ENCODE measurements around the gene ATP9B. TPM values are rescaled to one million over a fixed set of nuclear protein-coding genes. Genes with fewer than 3 reads are reported as not detected.

The ATP9B gene
- total and polyA plus RNA-seq, 10 of the 15 experiments (the other 5 are each of a cell fraction or from before 2014, with no cell fraction given), result 0.74 to 20.7 (median 12.9) TPM

DNA sequence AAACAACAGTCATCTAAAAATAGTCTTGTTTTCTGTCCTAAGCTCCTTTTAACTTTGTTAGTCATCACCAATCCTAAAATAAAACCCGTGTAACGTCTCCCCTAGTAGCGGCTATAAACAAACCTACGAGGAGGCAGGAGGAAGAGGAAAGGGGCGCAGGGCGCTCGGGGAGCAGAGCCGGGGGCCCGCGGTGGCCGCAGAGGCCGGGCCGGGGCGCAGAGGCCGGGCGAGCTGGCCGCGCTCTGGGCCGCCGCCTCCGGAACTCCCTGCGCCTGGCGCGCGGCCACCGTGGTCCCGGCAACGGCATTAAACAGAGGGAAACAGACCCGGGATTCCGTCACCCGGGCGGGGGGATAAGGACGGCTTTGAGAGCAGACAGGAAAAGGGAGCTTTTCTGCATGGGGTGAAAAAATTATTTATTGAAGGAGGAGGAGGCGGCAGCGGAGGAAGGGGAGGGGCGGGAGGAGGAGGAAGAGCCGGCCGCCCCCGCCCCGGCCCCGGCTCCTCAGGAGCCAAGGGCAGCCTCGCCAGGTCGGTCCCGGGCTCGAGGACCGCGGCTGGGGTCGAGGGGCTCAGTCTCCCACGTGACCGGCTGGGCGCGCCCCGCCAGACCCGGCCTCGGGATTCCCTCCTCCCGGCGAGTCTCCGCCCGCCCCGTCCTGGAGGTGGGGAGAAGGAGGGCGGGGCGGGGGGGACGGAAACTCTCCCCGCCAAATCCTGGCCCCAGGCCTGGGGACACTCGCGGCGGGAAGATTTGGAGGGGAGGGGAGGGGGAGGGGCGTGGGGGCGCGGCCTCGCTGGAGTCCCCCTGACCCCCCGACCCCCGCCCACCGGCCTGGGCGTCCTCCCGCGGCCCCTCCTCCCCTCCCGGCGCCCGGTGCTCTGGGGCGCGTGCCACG lies 324.7 kb downstream of the ATP9B start (continued):
- TF ChIP-seq, protein P1, sequence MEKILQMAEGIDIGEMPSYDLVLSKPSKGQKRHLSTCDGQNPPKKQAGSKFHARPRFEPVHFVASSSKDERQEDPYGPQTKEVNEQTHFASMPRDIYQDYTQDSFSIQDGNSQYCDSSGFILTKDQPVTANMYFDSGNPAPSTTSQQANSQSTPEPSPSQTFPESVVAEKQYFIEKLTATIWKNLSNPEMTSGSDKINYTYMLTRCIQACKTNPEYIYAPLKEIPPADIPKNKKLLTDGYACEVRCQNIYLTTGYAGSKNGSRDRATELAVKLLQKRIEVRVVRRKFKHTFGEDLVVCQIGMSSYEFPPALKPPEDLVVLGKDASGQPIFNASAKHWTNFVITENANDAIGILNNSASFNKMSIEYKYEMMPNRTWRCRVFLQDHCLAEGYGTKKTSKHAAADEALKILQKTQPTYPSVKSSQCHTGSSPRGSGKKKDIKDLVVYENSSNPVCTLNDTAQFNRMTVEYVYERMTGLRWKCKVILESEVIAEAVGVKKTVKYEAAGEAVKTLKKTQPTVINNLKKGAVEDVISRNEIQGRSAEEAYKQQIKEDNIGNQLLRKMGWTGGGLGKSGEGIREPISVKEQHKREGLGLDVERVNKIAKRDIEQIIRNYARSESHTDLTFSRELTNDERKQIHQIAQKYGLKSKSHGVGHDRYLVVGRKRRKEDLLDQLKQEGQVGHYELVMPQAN (conservative IDR thresholded peaks at IDR 0.05), result 0 out of 2 replicates have a peak, but pooled peaks have one; percentile 36
- TF ChIP-seq SUPT20H (IDR thresholded peaks at IDR 0.05; ENCODE audit: borderline replicate concordance, control insufficient read depth, low read depth, low read length), result no peak
- TF ChIP-seq, protein P2, sequence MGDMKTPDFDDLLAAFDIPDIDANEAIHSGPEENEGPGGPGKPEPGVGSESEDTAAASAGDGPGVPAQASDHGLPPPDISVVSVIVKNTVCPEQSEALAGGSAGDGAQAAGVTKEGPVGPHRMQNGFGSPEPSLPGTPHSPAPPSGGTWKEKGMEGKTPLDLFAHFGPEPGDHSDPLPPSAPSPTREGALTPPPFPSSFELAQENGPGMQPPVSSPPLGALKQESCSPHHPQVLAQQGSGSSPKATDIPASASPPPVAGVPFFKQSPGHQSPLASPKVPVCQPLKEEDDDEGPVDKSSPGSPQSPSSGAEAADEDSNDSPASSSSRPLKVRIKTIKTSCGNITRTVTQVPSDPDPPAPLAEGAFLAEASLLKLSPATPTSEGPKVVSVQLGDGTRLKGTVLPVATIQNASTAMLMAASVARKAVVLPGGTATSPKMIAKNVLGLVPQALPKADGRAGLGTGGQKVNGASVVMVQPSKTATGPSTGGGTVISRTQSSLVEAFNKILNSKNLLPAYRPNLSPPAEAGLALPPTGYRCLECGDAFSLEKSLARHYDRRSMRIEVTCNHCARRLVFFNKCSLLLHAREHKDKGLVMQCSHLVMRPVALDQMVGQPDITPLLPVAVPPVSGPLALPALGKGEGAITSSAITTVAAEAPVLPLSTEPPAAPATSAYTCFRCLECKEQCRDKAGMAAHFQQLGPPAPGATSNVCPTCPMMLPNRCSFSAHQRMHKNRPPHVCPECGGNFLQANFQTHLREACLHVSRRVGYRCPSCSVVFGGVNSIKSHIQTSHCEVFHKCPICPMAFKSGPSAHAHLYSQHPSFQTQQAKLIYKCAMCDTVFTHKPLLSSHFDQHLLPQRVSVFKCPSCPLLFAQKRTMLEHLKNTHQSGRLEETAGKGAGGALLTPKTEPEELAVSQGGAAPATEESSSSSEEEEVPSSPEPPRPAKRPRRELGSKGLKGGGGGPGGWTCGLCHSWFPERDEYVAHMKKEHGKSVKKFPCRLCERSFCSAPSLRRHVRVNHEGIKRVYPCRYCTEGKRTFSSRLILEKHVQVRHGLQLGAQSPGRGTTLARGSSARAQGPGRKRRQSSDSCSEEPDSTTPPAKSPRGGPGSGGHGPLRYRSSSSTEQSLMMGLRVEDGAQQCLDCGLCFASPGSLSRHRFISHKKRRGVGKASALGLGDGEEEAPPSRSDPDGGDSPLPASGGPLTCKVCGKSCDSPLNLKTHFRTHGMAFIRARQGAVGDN (IDR thresholded peaks at IDR 0.05), result 0 out of 2 replicates have a peak, but pooled peaks have one; percentile 19
- no peak for TF ChIP-seq BMI1 (IDR thresholded peaks at IDR 0.05; ENCODE audit: borderline replicate concordance)
- TF ChIP-seq IKZF1 (conservative IDR thresholded peaks at IDR 0.05), result peak; percentile 50
- 0 out of 2 replicates have a peak, but pooled peaks have one; percentile 66 for TF ChIP-seq NFXL1 (IDR thresholded peaks at IDR 0.05; ENCODE audit: borderline replicate concordance)
- TF ChIP-seq GATAD2B (conservative IDR thresholded peaks at IDR 0.05; ENCODE audit: low read depth), result peak; percentile 25; the same call in 1 of the 2 replicates
- no peak for TF ChIP-seq POLR2A (IDR thresholded peaks at IDR 0.05; ENCODE audit: low read depth, low read length)
- TF ChIP-seq NR2F1 (conservative IDR thresholded peaks at IDR 0.05), result 0 out of 2 replicates have a peak, but pooled peaks have one; percentile 30
- TF ChIP-seq HCFC1 (IDR thresholded peaks at IDR 0.05; ENCODE audit: low read length), result no peak
- no peak for TF ChIP-seq NFYB (IDR thresholded peaks at IDR 0.05; ENCODE audit: insufficient read depth, low read depth, low read length)
- no peak for TF ChIP-seq KAT2A (conservative IDR thresholded peaks at IDR 0.05; ENCODE audit: control insufficient read depth, low read depth, low read length)
